ENCODE data around the gene PTRH2.

DNA sequence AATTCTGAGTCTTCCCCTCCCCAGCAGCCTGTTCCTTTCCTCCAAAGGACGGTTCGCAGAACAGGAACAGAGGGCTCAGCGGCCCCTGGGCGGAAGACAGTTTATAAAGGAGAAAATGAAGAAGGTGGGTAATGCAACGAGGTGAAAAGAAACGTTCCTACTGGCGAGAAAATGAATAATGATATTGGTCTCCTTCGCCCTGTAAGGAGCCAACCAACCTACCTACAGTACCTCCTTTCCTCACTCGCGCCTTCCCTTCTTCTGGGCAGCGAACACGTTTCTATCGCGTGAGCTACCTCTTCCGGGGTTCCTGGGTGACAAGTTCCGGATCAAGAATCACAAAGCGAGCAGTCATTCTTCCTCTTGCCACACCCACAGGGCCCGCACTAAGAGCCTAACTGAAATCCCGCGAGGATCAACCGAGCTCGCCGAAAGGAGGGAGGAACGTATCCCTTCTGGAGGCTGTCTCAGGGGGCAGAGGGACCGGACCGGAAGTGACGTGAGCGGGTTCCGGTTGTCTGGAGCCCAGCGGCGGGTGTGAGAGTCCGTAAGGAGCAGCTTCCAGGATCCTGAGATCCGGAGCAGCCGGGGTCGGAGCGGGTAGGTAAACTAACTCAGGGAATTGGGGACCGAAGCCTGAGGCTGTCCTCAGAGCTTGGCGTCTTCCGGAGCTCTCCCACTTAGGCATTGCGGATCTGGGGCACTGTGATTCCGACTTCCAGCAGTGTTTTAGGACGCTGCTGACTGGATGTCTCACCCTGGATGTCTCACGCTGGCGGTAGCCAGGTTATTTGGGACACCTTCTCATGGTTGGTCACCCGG is at the start of gene PTRH2, which contains the start of gene VMP1:
- TF ChIP-seq EZH2 (IDR thresholded peaks at IDR 0.05; ENCODE audit: borderline replicate concordance) (no peak), EZH2phosphoT487 (IDR thresholded peaks at IDR 0.05; ENCODE audit: low read depth, severe bottlenecking, unreplicated experiment) (no peak)
- TF ChIP-seq, protein P1, sequence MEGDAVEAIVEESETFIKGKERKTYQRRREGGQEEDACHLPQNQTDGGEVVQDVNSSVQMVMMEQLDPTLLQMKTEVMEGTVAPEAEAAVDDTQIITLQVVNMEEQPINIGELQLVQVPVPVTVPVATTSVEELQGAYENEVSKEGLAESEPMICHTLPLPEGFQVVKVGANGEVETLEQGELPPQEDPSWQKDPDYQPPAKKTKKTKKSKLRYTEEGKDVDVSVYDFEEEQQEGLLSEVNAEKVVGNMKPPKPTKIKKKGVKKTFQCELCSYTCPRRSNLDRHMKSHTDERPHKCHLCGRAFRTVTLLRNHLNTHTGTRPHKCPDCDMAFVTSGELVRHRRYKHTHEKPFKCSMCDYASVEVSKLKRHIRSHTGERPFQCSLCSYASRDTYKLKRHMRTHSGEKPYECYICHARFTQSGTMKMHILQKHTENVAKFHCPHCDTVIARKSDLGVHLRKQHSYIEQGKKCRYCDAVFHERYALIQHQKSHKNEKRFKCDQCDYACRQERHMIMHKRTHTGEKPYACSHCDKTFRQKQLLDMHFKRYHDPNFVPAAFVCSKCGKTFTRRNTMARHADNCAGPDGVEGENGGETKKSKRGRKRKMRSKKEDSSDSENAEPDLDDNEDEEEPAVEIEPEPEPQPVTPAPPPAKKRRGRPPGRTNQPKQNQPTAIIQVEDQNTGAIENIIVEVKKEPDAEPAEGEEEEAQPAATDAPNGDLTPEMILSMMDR (IDR thresholded peaks at IDR 0.05; ENCODE audit: poor library complexity): no peak
